HepG2 (cell line): ENCODE data around the gene TRMU. TPM values are rescaled to one million over a fixed set of nuclear protein-coding genes. Genes with fewer than 3 reads are reported as not detected.

Source experiments
- CBFB ChIP-seq: sonication (generic); formaldehyde crosslinking; IDR thresholded peaks from 2 replicates; pipeline ENCODE4 v1.4.0; 2020; ENCODE audit warnings: missing genetic modification reagents
- ERF ChIP-seq: IDR thresholded peaks from 2 replicates; pipeline ENCODE4 v1.6.1; 2018; ENCODE audit warnings: missing biosample characterization, missing genetic modification reagents
- FOSL1 ChIP-seq: sonication (generic); formaldehyde crosslinking; IDR thresholded peaks from 2 replicates; pipeline ENCODE4 v1.9.0; 2021; ENCODE audit warnings: missing genetic modification reagents, borderline replicate concordance
- FOXM1 ChIP-seq: sonication (generic); formaldehyde crosslinking; IDR thresholded peaks from 2 replicates; pipeline ENCODE4 v1.5.0; 2020; ENCODE audit warnings: missing genetic modification reagents
- JUNB ChIP-seq: sonication (generic); formaldehyde crosslinking; IDR thresholded peaks from 2 replicates; pipeline ENCODE4 v1.8.0; 2022; ENCODE audit warnings: missing genetic modification reagents, mild to moderate bottlenecking, borderline replicate concordance
- KDM2A ChIP-seq: sonication (generic); formaldehyde crosslinking; IDR thresholded peaks from 2 replicates; pipeline ENCODE4 v1.4.0; 2020; ENCODE audit warnings: low read depth, missing genetic modification reagents, borderline replicate concordance
- MAF1 ChIP-seq: sonication (generic); formaldehyde crosslinking; IDR thresholded peaks from 2 replicates; pipeline ENCODE4 v1.5.0; 2020; ENCODE audit warnings: missing genetic modification reagents, borderline replicate concordance
- MAFG ChIP-seq: sonication (generic); formaldehyde crosslinking; IDR thresholded peaks from 2 replicates; pipeline ENCODE4 v1.5.1; 2020; ENCODE audit warnings: mild to moderate bottlenecking, missing genetic modification reagents
- MBNL3 ChIP-seq: fragments of 250-450 bp; sonication (Bioruptor Pico); conservative IDR thresholded peaks from 2 replicates; pipeline ENCODE4 v1.8.0; 2022; ENCODE audit warnings: mild to moderate bottlenecking, inconsistent platforms
- MIXL1 ChIP-seq: IDR thresholded peaks from 2 replicates; pipeline ENCODE4 v1.6.1; 2016
- NFKB2 ChIP-seq: sonication (generic); formaldehyde crosslinking; IDR thresholded peaks from 2 replicates; pipeline ENCODE4 v1.4.0; 2020; ENCODE audit warnings: missing genetic modification reagents, borderline replicate concordance
- NFRKB ChIP-seq: fragments of 450-650 bp; IDR thresholded peaks from 2 replicates; pipeline ENCODE4 v1.6.1; 2017
- TSC22D2 ChIP-seq: sonication (generic); formaldehyde crosslinking; IDR thresholded peaks from 2 replicates; pipeline ENCODE4 v1.5.1; 2020; ENCODE audit warnings: missing genetic modification reagents, mild to moderate bottlenecking, borderline replicate concordance
- ZBTB44 ChIP-seq: sonication (generic); formaldehyde crosslinking; IDR thresholded peaks from 2 replicates; pipeline ENCODE4 v1.4.0; 2020; ENCODE audit warnings: missing genetic modification reagents
- ZNF280B ChIP-seq: sonication (generic); formaldehyde crosslinking; IDR thresholded peaks from 2 replicates; pipeline ENCODE4 v1.5.0; 2020; ENCODE audit warnings: missing genetic modification reagents, mild to moderate bottlenecking, borderline replicate concordance
- ZNF33A ChIP-seq: sonication (generic); formaldehyde crosslinking; IDR thresholded peaks from 2 replicates; pipeline ENCODE4 v1.5.1; 2020; ENCODE audit warnings: missing genetic modification reagents, mild to moderate bottlenecking, moderate library complexity, borderline replicate concordance
- ZNF546 ChIP-seq: sonication (generic); formaldehyde crosslinking; conservative IDR thresholded peaks from 2 replicates; pipeline ENCODE4 v1.8.1; 2023; ENCODE audit warnings: mild to moderate bottlenecking, missing genetic modification reagents
- ZNF609 ChIP-seq: sonication (generic); formaldehyde crosslinking; IDR thresholded peaks from 2 replicates; pipeline ENCODE4 v1.4.0; 2020; ENCODE audit warnings: mild to moderate bottlenecking, missing genetic modification reagents, borderline replicate concordance
- ZSCAN12 ChIP-seq: sonication (generic); formaldehyde crosslinking; IDR thresholded peaks from 2 replicates; pipeline ENCODE4 v1.9.0; 2021; ENCODE audit warnings: mild to moderate bottlenecking, missing genetic modification reagents
- polyA plus RNA-seq, 8 experiments: library from polyadenylated mRNA; depleted of rRNA in 3 of 8; stranded (reverse) in 7 of 8; unstranded in 1 of 8; fragments of >200 nt; fragmentation: Illumina TruSeq in 4 of 8; extraction: Trizol in 4 of 8; gene quantifications; 2 replicates each; pipeline versions ENCODE4 v1.2.1 to v1.2.3, GENCODE V29; 2011 to 2016; ENCODE audit warnings: low read depth in 4 of 8, missing spikeins in 1 of 8, mixed read lengths in 1 of 8; ENCODE audit not compliant: insufficient read depth in 1 of 8
- total RNA-seq, 5 experiments: library from RNA; depleted of rRNA; stranded (reverse); fragments of >200 nt; fragmentation: Illumina TruSeq; extraction: Trizol; gene quantifications; 2 replicates each; pipeline ENCODE4 v1.2.3, GENCODE V29; 2016; ENCODE audit warnings: low read depth in 1 of 5

TRMU gene
- total and polyA plus RNA-seq, 2 of the 13 experiments (the other 11 are each of a cell fraction or from before 2014, with no cell fraction given): 31.0 to 50.2 TPM

- TF ChIP-seq ZBTB44 (CRISPR knock-in tag): 0 out of 2 replicates have a peak, but pooled peaks have one; percentile 52
- TF ChIP-seq TSC22D2 (CRISPR knock-in tag): no peak
- TF ChIP-seq JUNB (CRISPR knock-in tag): peak; percentile 86; the same call in 1 of the 2 replicates
- no peak; the same call in 1 of the 2 replicates for TF ChIP-seq NFKB2 (CRISPR knock-in tag)
- no peak for TF ChIP-seq MAFG (CRISPR knock-in tag)
- 0 out of 2 replicates have a peak, but pooled peaks have one; percentile 32 for TF ChIP-seq ZNF546 (CRISPR knock-in tag)
- TF ChIP-seq ERF (CRISPR knock-in tag): no peak
- TF ChIP-seq ZSCAN12: 0 out of 2 replicates have a peak, but pooled peaks have one; percentile 35
- no peak for TF ChIP-seq MBNL3
- TF ChIP-seq FOSL1 (CRISPR knock-in tag): no peak
- no peak for TF ChIP-seq ZNF280B (CRISPR knock-in tag)
- peak; percentile 84 for TF ChIP-seq KDM2A (CRISPR knock-in tag)
- TF ChIP-seq MAF1 (CRISPR knock-in tag): 0 out of 2 replicates have a peak, but pooled peaks have one; percentile 20
- no peak for TF ChIP-seq ZNF609 (CRISPR knock-in tag)
- TF ChIP-seq NFRKB: no peak
- TF ChIP-seq ZNF33A (CRISPR knock-in tag): 0 out of 2 replicates have a peak, but pooled peaks have one; percentile 35
- peak; percentile 98 for TF ChIP-seq FOXM1 (CRISPR knock-in tag)
- TF ChIP-seq CBFB (CRISPR knock-in tag): no peak
- 0 out of 2 replicates have a peak, but pooled peaks have one; percentile 24 for TF ChIP-seq MIXL1 (CRISPR knock-in tag)
Measured at GRCh38 chr22:46296257-46297150, 39.0 kb upstream of the TRMU start, which contains the start of gene GTSE1 (continued).
